Stimulated activated CD8-positive, alpha-beta memory T cell treated with anti-CD3 and anti-CD28 coated beads, Interleukin-2, amount 100 ng/mL, for 48 hours (primary cell): Measurements from ENCODE around the gene STK39.

ENCODE experiments used
- DNase-seq, 2 donors: peaks; one replicate each; pipeline ENCODE4 v3.0.0-alpha.2; 2020; ENCODE audit warnings: low read depth in 2 of 2

Gene STK39

DNA sequence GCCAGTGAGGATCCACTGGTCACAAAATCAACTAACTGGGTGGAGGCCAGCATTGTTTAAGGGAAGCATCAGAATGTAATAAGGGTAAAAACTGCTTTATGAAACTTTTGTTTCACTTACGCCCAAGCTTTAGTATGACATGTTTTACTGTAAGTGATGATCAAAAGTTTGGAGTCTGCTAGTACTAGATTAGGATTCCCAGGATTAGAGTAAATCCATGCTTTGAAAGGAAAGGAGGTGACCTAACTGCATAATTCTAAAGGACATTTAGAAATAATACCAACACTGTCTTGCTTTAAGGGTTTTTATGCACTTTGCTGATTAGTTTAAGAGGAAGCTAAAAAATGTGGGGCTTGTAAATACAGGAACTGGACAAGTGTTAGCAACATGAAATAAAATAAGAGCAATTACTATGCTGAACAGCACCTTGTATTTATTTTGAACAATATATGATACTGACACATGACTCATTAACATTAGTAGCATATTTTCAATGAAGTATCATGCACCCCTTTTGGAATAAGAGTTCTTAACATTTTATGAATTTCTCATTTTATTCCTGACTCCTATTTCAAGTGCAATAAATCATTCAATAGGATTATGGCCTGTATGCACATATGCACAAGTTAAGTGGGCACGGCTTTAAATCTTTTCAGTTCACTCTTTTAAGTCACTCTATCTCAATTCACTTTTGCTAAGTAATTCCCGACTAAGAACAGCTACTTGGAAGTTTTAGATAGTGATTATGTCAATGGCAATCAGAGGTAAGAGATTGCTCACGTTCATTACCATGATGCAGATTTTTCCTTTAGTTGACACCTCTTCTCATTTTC lies 62.5 kb downstream of the STK39 start:
- DNase-seq = no peak

DNA sequence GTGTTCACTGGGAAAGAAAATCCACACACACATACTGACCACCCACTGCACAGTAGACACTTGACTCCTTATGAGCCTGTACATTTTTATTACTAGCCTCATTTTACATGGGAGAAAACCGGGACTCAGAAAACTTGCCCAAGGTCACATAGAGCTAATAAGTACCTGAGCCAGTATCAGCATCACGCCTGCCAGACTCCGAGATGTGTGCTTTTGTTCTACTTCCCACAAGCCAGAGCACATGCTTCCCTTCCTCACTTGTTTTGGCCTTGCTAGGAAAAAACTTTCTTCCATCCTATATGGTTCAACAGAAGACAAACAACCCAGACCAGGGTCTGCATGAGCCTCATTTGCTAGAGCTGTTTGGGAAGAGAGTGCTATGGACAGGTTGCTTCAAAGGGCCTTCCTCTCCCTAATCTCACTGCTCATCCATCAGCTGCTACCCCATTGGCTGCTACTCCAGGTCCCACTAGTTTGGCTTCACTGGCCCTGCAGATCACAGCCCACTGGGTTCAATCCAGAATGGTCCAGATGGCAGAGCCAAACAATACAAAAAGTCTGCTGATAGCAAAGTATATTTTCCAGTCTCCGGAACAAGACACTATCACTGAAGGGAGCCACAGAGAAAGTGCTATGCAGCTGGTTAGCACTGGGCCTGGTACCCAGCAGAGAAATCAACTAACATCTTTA lies 63.9 kb downstream of the STK39 start:
- DNase-seq = no peak

DNA sequence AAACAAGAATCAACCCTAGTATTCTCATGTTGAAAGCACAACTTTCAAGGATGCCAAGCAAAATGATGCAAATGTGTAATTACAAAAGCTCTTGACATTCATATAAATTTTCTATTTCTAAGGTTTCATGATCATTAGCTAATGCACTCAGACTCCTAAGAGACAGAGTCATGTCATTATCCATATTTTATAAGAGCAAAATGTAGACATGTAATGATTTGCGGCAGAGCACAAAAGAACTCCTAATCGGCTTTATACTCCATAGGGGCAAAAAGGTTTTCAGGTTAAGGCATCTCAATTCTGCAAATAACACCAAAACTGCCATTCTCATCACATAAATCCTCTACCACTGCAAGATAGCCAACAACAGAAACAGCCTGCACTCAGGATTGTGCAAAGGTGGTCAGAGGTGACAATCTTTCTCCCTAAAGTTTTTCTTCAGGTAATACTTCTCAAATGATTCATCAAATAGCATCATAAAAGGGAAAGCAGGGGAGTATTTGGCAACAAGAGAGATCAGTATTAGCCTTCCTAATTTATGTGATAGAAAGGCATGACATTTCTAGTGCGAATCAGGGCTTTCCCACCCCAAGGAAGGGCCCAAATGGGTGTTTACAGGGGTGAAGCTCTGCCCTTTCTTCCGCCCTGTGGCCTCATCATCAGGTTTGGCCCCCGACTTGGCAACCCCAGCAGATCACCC lies 64.7 kb downstream of the STK39 start:
- DNase-seq = no peak

DNA sequence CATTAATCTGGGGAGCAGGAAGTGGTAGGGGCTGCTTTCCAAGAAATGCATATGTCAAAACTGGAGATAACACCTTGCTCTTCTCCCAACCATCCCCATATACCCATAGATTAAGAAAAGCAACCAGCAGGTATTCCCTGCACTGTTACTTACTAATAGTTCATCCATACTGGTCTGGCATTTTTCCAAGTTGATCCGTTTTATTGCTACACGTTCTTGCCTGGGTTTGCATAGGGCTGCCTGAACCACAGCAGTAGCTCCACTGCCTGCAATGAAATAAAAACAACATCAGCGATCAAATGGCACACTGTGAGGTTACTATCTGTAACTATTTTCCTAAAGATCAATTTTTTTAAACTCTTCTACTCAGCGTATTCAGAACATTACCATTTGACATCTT lies 65.6 kb downstream of the STK39 start:
- no peak for DNase-seq

DNA sequence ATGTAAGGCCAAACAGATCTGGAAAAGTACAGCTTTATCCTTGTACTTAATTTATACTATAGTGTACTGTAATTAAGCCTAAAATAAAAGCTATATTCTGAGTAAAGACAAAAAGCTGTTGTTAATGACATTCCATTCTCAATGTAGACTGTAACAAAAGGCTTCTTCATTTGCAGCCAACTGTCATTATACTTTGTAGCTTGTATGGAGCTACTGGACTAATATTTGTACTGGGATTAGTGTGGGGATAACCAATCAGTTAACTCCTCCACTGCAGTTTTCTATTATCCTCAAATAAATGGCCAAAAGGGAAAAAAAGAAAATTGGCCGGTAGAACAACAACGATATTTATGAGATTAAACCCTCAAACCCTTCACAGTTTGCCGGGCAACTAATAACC lies 66.5 kb downstream of the STK39 start:
- DNase-seq = no peak

DNA sequence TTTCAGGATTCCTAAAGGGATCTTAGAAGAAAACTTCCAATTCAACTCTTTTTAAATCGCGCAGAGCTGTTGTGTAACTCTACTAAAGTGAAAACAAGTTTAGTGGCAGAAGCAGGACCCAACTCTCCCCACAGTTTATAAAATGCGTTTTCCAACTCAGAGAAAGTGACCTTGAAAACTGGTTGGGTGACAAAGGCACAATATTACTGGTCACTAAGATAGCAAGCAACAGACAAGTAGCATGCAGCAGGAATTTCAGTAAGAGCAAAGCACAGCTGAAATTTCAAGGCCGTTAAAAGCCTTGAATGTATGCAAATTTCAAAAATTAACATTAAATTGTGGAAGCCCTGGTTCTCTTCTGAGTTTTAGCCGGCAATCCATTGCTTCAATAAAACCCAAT lies 66.9 kb downstream of the STK39 start:
- DNase-seq = no peak

DNA sequence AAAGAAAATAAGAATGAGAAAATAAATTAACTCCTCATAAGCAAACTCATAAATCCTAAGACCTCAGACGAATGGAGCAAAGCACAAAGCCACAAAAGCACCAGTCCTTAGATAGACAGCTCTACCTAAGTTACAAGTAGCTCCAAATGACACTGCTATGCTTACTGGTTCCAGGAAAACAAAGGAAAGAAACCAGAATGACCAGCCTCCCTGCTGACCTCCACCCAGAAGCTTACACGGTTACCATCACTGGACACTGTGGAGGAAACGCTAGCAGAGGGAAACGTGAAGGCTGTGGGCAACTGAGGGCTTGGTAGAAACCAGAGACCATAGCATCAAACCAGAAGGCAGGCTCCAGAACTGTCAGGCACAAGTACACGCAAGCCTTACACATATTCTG lies 67.8 kb downstream of the STK39 start:
- no peak for DNase-seq

DNA sequence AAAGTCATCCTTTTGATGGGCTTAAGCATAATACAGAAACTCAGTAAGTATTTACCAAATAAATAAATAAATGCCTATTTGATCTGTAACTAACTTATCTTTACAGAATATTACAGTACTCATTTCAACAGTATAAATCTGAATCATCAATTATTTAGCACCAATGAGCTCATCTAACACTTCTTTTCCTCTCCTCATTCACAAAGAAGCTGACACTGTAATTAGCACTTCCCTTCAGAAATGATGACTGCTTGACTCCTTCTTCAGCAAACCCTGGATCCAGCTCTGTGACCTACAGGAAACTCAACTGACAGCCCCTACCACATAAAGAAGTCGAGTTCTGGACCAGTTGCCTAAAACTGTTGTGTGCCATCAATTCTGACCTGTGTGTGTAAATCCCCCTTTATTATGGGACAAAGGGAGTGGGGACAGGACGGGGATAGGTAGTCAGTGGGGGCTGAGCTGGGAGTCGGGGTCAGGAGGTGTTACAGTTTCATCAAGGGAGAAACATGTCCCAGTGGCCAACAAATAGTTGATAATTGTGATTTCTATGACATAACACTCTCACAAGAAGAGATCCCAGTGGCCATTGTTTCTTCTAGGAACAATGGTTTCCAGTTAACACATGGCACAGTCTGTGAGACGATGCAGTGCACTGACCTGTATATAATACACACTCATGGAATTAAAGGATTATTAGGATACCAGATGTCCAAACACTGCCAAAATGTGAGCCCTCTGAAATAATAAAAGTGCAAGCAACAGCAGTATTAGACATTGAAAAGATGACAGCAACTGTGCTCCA lies 68.7 kb downstream of the STK39 start:
- no peak for DNase-seq

DNA sequence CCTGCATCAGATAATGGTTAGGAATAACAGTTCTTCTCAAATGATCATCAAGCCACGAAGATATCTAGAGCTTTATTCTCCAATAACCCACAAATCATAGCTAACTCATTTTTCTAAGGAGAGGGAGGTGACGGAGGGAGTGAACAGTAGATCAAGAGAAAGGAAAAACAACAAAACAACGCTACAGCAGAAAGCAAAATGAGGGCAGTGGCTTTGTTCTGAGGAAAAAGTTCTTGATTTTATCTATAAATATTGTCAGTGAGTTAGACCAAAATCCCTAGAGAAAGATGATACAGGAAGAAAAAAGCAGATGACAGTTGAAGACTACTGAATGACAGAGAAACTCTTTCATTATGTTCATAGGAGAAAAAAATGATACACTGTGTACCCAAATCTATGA lies 71.0 kb downstream of the STK39 start:
- no peak for DNase-seq

DNA sequence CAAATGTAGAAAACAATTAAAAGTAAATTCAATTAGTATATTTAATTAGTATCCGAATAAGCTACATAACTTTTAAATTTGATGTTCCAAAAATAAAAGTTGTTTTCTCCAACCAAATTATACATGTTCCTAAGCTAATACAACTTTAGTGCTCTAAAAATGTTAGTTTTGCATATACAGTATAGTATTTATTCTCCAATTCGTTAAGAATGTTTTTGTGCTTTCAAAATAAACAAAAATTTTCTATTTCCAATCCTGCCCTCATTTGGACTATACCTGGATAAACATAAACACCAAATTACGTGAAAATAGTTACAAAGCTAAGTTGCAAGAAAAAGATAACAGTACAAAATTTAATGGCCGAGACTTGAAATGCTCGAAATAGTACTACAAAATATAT lies 71.9 kb downstream of the STK39 start:
- DNase-seq = no peak

DNA sequence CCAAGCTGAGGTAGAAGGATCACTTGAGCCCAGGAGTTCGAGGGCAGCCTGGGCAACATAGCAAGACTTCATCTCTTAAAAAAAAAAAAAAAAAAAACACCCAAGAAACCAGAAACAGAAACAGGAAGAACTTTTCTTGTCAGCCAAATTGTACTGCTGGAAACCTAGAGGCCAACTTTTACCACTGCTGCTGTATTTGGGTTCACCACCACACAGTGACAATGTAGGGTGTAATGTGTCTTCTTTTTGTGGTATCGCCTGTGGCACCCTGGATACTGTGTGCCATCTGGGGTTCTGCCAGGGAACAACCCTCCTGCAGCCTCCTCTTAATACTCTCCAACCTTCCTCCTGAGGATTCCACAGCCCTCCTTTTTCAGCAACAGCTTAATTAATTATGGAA lies 72.6 kb downstream of the STK39 start:
- no peak for DNase-seq

DNA sequence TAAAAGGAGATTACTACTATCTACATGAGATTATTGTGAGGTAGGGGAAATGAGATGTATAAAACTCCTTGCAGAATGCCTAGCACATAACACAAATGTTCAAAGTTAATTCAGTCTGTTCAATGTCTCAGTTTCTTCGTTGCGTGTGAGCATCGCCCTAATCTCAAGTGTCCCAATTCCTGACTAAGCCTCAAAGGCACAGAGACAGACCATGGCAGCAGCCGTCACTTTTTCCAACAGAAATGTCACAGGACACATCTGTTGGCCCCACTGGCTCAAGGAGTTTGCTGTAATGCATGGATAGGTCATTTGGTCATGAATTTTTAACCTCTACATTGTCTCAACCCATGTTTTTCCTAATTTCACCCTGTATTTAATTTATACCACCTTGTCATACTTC lies 75.3 kb downstream of the STK39 start:
- DNase-seq = no peak

DNA sequence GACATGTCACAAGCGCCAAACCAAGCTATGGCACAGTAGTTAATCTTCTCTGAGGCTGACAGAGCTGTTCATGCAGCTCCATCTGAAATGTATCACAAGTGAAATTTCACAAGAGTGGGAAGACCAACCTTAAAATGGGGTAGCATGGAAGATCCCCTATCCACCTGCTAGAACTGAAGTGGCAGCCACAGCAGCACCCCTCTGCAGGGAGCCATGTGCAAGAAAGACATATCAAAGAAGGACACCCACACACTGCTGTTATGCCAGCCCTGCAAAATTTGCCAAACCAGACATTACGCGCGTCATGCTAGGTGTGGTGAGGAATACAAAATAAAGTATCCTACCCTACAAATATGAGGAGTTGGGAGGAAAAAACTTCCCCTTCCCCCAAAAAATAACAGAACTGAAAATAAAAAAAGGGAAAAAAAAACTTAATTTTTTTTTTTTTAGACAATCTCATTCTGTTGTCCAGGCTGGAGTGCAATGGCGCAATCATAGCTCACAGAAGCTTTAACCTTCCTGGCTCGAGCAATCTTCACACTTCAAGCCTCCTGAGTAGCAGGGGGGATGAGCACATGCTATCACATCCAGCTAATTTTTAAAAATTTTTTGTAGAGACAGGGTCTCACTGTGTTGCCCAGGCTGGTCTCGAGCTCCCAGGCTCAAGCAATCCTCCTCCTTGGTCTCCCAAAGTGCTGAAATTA lies 76.2 kb downstream of the STK39 start:
- no peak for DNase-seq

DNA sequence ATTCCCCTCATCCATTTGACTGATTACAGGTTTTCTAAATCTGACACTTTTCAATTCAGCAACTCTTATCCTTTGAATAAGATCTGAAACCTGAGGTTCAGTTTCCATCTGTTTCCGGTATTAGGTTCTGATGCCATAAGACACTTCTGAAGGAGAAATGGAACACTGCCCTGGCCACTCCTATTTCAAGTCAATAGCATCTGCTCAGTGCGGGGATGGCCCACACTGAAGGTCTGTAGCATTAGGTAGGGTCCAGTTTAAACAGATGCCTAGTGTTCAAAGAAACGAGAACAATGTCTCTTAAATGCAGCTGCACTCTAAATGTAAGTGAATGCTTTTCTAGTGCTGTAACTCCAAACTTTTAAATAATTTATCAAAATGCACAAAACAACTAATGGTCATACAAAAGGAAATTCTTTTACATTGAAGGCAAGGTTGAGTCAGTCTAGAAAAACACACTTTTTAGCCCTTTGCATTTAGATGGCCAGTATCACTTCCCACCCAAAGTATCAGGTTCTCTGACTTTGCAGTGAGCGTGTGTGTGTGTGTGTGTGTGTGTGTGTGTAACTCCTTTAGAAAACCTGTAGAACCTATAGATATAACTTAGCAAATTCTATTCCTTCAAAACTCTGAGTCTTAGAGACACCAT lies 78.2 kb downstream of the STK39 start:
- DNase-seq = no peak

DNA sequence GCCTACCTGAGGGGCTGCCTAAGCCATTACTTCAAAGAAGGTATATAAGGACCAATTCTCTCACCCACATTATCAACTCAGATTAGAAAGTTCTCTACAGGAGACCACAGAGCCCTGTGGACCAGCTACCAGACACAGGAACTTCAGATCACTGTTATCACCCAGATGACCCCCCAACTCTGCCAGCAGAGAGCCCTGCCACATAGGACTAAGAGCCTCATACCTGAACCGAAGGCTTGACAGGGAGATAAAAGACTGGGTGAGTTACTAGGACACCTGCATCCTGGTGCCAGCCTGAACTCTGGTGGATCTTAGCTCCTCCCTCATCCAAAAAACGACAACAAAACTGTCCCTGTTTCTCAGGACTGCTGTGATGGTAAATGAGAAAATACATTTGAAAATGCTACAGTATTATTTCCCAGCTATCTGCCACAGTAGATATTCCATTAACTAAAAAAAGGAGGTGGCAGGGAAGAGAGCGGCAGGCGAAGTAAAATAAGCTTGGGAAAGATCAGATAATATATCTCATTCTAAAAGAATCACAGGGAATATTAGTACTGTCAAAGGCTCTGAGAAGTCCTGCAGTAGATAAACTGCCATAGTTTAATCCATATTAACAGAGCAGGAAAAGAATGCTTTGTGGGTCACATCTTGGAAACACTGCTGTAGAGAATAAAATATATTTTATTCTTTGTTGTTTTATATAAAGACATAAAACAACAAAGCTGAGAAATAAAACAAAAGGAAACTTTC lies 79.7 kb downstream of the STK39 start:
- DNase-seq = no peak

DNA sequence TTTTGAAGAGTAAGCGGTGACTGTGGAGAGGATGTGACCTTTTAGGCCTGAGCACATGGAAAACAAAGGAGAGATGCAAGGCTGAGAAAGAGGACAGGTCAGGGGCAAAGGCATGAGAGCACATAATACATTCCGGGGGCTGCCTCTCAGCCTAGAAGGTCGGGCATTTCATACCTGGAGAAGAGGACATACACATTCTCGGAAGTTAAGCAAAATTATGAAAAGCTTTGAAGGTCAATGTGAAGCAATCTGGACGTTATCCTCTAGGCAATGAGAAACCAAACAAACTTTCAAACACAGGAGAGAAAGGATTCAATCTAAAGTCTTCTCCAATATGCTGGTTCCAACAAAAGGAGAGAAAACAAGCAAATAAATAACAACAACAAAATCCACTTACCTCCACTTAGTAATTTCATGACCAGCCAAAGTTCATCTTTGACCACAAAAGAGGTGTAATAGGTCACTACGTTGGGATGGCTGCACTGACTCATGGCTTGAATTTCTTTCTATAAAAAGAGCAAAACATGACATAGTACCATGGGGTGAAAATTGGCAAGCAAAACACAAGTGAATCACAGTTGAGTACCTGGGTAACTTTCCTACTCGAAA lies 80.4 kb downstream of the STK39 start:
- DNase-seq = no peak

DNA sequence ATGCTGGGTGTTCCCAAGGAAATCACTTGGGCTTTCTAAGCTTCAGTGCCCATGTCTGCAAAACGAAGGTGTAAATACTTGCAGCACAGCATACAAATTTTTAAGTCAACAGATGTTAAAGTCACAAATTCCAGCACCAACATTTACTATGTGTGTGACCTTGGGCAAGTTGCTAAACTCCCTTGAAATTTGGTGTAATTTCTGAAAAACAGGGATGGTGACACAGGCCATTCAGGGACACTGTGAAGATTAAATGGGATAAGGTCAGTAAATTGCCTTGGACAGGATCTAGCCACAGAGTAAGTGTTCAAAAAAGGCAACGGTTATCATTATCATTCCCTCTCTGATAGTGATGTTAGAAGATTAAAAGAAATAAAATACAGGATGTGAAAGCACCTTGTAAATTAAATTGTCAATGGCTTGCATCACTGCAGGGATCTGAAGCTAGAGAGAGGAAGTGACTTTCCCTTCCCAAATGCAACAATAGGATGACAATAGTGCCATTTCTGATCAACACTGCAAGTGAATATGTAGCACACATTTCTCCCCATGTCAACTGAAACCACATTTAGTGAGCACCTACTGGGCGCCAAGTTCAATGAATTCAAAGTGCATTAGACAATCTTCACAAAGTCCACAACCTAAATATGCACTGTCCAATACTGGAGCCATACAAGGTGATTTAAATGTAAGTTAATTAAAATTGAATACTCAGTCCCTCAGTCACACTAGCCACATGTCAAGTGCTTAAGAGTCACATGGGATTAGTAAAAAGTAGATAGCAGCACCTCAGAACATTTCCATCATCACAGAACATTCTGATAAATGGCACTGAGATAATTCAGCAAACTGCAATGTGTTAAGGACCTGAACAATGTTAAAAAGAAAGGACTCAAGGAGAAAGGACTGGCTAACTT lies 81.2 kb downstream of the STK39 start:
- no peak for DNase-seq

DNA sequence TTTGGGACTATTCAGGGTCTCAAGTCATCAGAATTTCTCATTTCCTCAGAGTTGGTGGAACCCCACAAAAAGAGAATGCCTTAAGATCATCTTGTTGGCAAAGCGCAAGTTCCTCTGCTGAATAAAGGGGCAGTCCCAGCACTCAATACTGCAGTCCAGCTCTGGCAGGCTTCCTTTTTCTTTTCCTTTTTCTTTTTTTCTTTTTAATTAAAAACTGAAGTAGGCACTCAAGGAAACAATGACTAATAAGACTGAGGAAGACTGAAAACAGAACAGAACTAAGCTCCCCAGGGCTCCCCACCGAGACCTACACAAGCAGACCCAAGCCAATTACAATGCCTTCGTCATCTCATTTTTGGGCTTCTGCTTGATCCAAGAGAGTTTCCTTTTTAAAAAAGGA lies 82.0 kb downstream of the STK39 start:
- DNase-seq = no peak

DNA sequence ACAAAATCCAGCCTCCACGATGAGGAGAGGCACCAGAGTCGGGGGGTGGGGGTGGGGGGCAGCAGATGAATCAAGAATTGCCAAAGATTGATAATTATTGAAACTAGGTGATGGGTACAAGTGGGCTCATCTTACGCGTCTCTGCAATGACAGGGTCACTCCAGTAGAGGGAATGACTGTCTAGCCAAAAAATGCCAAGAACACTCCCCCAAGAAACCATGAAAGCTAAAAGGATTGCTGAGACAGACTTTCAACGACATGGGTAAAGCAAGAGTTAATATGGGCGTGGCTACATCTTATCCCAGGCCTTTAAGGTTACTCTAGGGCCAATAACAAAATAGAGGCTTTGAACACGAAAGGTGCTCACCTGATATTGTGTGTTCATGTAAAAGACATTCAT lies 86.5 kb downstream of the STK39 start:
- DNase-seq = no peak
